NT2/D1 (cell line): ENCODE data around the gene SLC6A16.

Experiments used
- SUZ12 ChIP-seq: IDR thresholded peaks from 2 replicates; pipeline ENCODE4 v1.6.1; 2011; ENCODE audit not compliant: insufficient read length, insufficient read depth; ENCODE audit errors: extremely low read depth
- ZNF274 ChIP-seq: IDR thresholded peaks from 2 replicates; pipeline ENCODE4 v1.6.1; 2011; ENCODE audit warnings: mild to moderate bottlenecking, low read depth, low read length

DNA sequence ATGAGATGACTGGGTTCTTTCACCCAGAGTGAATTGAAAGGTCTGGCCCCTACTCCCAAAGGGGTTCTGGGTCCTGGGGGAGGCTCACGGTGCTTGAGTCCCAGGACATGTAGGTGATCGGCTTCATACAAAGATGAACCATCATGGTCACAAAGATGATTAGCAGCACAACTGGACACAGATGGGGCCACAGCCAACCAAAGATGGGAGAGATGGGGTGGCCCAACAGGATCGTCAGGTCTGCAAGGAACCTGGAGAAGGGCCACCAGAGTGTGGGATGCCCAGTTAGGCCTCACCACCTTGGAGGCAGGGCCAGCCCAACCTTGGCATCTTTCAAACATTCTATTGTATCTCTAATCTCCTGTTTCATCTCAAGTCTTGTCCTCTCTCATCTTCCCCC is 34.5 kb downstream of the SLC6A16 start:
- TF ChIP-seq SUZ12 (no peak), ZNF274 (no peak)
